Measurements from ENCODE around the gene LPAR6. TPM values are rescaled to one million over a fixed set of nuclear protein-coding genes. Genes with fewer than 3 reads are reported as not detected.
A peak's percentile ranks its signal among the peaks of the same experiment; 100 is the strongest.

The LPAR6 gene
- total RNA-seq, 4 donors from 2014 or later = 13.1 to 85.9 (median 38.9) TPM

GRCh38 chr13:48437371-48437770, 24.5 kb upstream of the LPAR6 start:
- H3K27me3 ChIP-seq = no peaks in the 10 kb centered on the region
- intact Hi-C loops (cut with DNase I; ENCODE audit: low total_unique reads) = no loop called here
- peak overlapping the region; percentile 17 to 53 for H3K27ac ChIP-seq

GRCh38 chr13:48436661-48437288, 23.9 kb upstream of the LPAR6 start:
- no peak overlapping the region for H3K4me3 ChIP-seq
- TF ChIP-seq CTCF (IDR thresholded peaks at IDR 0.05) = no peak
- TF ChIP-seq POLR2A (IDR thresholded peaks at IDR 0.05) = no peak
- no peak for DNase-seq
- no peaks in the 10 kb centered on the region for H3K27me3 ChIP-seq
- H3K4me1 ChIP-seq = peaks cover 0 to 5% of the 10 kb centered on the region in 2 donors
- no peaks in the 10 kb centered on the region for H3K9me3 ChIP-seq
- H3K36me3 ChIP-seq = no peaks in the 10 kb centered on the region
- intact Hi-C loops (cut with DNase I; ENCODE audit: low total_unique reads) = no loop called here
- peak overlapping the region; percentile 24 to 53 for H3K27ac ChIP-seq

More at GRCh38 chr13:48437371-48437770, 24.5 kb upstream of the LPAR6 start:
- DNase-seq = peak; percentile 50 to 60
- H3K36me3 ChIP-seq = no peaks in the 10 kb centered on the region
- no peaks in the 10 kb centered on the region for H3K9me3 ChIP-seq
- H3K4me1 ChIP-seq = peaks cover 0 to 5% of the 10 kb centered on the region in 2 donors
- no peak overlapping the region for H3K4me3 ChIP-seq
- TF ChIP-seq CTCF (IDR thresholded peaks at IDR 0.05) = no peak

- intact Hi-C loops (cut with DNase I; ENCODE audit: low total_unique reads) = no loop called here
- H3K4me3 ChIP-seq = no peak overlapping the region
- TF ChIP-seq CTCF (IDR thresholded peaks at IDR 0.05) = no peak
- TF ChIP-seq POLR2A (IDR thresholded peaks at IDR 0.05) = no peak
- H3K27me3 ChIP-seq = no peaks in the 10 kb centered on the region
- no peak for DNase-seq
- H3K27ac ChIP-seq = peak overlapping the region in 1 of 2 donors; percentile 0
- H3K36me3 ChIP-seq = no peaks in the 10 kb centered on the region
- H3K4me1 ChIP-seq = peaks cover 0 to 5% of the 10 kb centered on the region in 2 donors
- H3K9me3 ChIP-seq = no peaks in the 10 kb centered on the region
Observed at GRCh38 chr13:48434200-48434599, 21.3 kb upstream of the LPAR6 start.

- TF ChIP-seq CTCF (IDR thresholded peaks at IDR 0.05) (no peak), POLR2A (IDR thresholded peaks at IDR 0.05) (no peak)
- Histone ChIP-seq H3K4me1 (peaks cover 0 to 5% of the 10 kb centered on the region in 2 donors), H3K9me3 (no peaks in the 10 kb centered on the region), H3K4me3 (no peak overlapping the region), H3K27ac (peak overlapping the region; percentile 66 to 82), H3K36me3 (no peaks in the 10 kb centered on the region), H3K27me3 (no peaks in the 10 kb centered on the region)
- DNase-seq = no peak
- intact Hi-C loops (cut with DNase I; ENCODE audit: low total_unique reads) = no loop called here
Observed at GRCh38 chr13:48431987-48432615, 19.2 kb upstream of the LPAR6 start.

GRCh38 chr13:48431431-48431830, 18.5 kb upstream of the LPAR6 start:
- Histone ChIP-seq H3K9me3 (no peaks in the 10 kb centered on the region), H3K27ac (peak overlapping the region; percentile 66 to 82), H3K4me3 (no peak overlapping the region), H3K4me1 (peaks cover 0 to 5% of the 10 kb centered on the region in 2 donors), H3K27me3 (no peaks in the 10 kb centered on the region), H3K36me3 (no peaks in the 10 kb centered on the region)
- intact Hi-C loops (cut with DNase I; ENCODE audit: low total_unique reads) = no loop called here
- DNase-seq = no peak
- TF ChIP-seq CTCF (IDR thresholded peaks at IDR 0.05) = no peak
- TF ChIP-seq POLR2A (IDR thresholded peaks at IDR 0.05) = no peak
